GM21619 (cell line): Measurements from ENCODE around the gene FAM3D.
A peak's percentile ranks its signal among the peaks of the same experiment; 100 is the strongest.

Source experiments
- ATAC-seq: cut with Tn5 transposase; IDR thresholded peaks from one replicate; pipeline ENCODE4 v1.9.1; 2021; ENCODE audit not compliant: unreplicated experiment

Gene FAM3D

GRCh38 chr3:58604031-58604430 is 62.5 kb downstream of the FAM3D start:
- no peak for ATAC-seq

DNA sequence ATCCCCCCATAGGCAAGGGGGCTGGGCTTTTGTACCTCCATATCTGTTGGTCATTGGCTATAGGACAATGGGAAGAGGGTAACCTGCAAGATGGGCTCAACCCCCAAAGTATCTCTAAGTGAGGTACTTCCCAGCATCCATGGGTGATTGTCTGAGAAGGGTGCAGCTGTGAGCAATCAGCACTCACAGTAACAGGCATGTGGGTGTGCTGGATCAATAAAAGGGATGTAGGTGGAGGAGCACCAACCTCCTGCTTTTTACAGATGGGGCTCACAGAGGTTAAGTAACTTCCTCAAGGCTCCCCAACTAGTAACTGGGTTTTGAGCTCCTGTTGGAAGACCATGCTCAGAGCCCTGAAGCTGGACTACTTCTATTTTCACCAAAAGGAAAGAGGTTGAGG is 63.0 kb downstream of the FAM3D start:
- ATAC-seq = no peak

DNA sequence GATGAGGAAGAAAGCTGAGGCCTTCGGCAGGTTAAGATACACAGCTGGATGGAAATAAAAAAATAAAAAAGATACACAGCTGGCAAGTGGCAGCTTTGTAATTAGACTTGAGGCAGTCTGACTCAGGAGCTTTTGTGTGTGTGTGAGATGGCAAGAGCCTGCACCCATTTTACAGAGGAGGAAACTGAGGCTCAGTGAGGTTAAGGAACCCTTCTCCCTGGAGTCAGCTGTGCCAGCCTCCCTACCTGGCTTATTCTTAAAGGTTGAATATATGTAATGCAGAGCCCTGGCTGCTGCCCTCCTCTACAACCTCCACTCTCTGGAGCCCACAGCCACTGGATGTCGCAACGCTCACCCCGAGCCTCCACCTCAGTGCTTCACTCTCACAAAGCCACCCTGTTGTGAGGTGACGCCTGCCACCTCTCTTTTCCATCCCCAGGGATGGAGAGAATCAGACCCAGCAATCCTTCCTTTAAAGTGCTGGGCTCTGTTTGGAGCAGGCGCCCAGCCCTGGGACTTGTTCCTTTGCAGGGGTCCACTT is 68.7 kb downstream of the FAM3D start:
- no peak for ATAC-seq

DNA sequence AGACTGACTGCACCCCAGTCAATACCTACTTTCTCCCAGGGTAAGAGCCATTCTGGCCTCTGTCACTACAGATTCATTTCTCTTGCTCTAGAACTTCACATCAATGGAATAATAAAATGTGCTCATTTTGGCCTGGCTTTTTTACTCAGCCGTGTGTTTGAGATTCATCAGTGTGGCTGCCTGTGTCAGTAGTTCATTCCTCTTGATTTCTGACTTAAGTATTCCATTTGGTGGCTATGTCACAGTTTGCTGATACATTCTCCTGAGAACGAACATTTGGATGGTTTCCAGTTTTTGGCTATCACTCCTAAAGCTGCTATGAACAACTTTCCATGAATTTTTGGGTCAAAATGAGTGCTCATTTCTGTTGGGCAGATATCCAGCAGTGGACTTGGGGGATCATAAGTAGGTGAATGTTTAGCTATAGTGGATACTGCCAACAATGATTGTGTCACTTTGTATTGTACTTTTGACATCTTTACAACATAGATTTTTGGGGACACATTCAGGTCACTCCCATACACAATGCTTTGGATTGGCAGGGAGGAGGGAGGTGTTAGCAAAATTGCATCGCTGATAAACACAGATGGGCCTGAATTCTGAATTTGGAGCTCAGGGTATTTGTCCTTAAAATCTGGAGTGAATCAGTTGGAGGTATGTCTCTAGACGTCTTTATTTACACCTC is 69.6 kb downstream of the FAM3D start:
- ATAC-seq = no peak

GRCh38 chr3:58594117-58594516 is 72.5 kb downstream of the FAM3D start:
- no peak for ATAC-seq

GRCh38 chr3:58591517-58592510 is 74.8 kb downstream of the FAM3D start:
- ATAC-seq = no peak

GRCh38 chr3:58588030-58588614 is 78.5 kb downstream of the FAM3D start:
- no peak for ATAC-seq

DNA sequence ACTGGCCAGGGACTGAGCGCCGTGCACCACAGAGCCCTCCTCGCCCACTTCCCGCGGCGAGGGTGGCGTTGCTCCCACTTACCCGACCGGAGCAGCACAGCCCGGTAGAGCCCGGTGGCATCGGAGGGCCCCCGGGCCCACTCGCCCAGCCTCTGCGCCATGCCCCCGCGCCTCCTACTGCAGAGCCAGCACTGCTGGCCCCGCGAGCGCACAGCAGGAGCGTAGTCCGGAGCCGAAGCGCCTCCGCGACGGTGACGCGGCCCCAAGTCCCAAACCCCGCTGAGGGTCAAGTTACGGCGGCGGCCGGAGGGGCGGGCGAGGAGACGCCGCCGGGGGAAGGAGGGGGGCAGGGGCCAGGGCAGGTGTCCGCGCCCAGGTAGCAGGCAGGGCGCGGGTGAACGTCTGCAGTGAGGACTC is 79.8 kb downstream of the FAM3D start:
- no peak for ATAC-seq

DNA sequence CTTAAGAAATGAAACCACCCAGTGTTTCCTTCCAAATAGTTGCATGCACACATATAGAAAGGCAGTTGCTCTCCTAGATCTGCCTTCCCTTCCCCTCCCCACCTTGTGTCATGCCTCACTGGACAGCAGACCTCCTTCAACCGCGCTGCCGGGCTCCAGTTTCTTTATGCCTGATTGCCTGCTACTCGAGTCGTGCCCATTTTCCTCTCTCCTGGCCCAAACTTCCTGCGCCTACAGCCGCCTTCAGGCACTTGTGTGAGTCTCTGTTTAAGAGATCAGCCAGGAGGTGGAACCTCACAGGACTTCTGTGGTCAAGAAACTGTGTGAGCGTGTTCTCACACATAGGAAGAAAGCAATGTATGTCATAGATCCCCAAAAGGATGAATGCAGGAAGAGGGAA is 80.6 kb downstream of the FAM3D start:
- ATAC-seq = no peak

- peak; percentile 88 for ATAC-seq
Observed at GRCh38 chr3:58585005-58585786, 81.4 kb downstream of the FAM3D start.

DNA sequence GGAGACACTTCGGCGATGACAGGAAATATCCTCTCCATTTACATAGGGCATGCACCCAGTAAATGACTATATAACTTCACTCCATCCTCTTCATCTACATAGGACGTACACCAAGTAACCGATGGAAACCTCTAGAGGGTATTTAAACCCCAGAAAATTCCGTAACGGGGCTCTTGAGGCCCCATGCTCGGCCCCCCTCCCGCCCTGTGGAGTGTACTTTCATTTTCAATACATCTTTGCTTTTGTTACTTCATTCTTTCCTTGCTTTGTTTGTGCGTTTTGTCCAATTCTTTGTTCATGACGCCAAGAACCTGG is 81.9 kb downstream of the FAM3D start:
- no peak for ATAC-seq
